Stimulated activated CD8-positive, alpha-beta memory T cell treated with anti-CD3 and anti-CD28 coated beads, Interleukin-15, amount 100 ng/mL, for 48 hours (primary cell): ENCODE results near the gene ADAMTS10.
"Not testable (repeated sequence)": the region's sequence is repeated elsewhere in the genome, so short reads cannot be mapped to it uniquely, and the experiment has no call there.

Experiments used
- DNase-seq, 2 donors: peaks; one replicate each; pipeline ENCODE4 v3.0.0-alpha.2; 2020; ENCODE audit warnings: low read depth in 2 of 2

Gene ADAMTS10

DNA sequence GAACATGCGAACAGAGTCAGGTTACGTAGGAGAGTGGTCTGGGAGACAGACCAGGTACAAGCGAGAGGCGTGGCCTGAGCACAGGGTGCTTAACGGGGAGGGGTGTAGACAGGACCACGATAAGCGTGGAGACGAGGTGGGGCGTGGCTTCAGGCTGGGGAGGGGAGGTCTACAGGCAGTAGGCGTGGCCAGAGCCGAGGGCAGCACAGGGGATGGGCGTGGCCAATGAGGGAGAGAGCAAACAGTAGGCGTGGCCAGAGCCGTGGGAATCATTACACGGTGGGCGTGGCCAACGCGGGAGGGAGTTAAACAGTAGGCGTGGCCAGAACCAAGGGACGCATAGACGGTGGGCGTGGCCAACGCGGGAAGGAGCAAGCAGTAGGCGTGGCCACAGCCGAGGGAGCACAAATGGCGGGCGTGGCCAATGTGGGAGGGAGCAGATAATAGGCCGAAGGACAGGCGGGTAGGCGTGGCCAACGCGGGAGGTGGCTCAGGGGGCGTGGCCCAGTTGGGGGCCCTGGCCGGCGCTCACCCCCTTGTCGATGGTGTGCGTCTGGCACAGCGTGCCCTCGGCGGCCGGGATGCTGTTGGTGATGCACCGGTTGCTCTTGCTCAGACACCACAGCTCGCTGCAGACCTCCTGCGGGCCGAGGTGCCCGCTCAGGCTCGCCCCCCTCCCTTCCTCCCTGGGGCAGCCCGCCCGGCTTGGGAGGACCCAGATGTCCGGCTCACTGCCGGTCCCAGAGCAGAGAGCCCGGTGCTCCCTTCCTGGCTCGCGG is 18.1 kb downstream of the ADAMTS10 start:
- DNase-seq: peak; percentile 86 to 92

GRCh38 chr19:8589177-8589714 is 21.3 kb downstream of the ADAMTS10 start:
- no peak for DNase-seq

DNA sequence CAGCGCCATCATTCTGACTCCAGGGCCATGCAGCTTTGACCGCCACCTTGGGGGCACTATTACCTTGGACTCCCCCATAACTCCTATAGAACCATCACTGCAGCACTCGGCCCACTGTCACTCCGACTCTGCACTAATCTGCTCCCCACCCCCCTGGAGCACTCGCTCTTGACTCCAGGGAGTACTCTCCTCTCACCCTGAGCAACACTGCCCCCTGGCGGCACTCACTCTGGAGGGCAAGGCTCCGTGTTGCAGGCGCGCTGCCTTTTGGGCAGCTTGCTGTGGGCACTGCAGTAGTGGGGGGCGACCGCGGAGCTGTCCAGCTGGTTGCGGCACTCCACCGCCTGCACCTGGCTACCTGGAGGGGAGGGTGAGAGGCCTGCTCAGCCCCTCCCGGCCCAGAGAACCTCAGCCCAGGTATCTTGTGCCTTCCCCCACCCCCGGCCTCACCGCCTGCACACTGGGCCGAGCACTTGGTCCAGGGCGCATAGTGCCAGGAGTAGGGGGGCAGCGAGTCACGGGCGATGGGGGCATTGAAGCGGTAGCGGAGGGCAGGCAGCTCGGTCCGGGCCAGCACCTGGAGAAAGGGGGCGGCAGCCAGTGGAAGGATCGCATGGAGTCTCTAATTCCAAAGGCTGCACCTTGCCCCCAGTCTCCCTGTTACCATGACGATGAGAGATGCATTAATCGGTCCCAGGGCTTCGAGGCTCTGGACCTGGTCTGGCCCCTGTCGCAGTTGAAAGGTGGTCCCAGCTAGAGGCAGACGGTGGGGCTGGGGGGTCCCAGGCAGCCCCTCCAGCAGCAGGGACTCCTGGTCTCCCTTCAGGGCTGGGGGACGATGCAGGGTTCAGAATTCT is 24.4 kb downstream of the ADAMTS10 start:
- DNase-seq: peak in 1 of 2 donors; percentile 46

DNA sequence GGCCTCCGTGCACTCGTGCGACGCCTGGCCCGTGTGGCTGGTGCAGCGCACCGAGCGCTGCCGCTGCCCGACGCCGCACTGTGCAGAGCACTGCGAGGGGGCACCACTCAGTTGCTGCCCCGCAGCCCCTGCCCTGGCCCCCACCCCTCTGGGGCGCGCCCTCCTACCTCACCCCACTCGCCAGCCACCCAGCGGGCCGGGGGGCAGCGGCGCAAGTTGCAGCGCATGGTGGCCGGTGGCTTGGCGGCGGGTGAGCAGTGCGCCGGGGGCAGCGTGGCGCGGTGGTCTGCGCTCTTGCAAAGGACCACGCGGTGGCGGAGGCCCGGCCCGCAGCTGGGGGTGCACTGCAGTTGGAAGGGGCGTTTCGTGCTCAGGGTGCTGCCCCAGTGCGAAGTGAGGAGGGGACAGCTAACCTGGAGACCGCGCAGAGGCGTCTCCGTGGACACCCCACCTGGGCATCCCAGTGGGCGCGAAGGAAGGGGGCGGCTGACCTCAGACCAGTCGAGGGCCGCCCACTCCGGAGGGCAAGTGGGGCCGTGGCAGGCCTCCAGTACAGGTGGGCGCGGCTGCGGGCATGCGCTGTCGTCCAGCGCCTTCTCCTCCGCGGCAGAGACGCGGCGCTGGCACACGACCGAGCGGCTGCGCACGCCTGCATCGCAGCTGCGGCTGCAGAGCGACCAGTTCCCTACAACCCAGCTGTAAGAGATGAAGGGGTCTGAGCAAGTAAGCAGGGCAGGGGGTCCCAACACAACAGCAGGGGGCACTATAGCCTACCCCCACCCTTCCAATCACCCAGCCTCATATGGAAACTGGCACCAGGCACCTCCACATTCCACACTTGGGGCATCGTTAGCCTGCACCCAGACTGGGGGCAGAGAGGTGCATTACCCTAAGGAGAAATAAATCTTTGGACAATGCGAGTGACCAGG is 25.3 kb downstream of the ADAMTS10 start:
- DNase-seq: no peak

DNA sequence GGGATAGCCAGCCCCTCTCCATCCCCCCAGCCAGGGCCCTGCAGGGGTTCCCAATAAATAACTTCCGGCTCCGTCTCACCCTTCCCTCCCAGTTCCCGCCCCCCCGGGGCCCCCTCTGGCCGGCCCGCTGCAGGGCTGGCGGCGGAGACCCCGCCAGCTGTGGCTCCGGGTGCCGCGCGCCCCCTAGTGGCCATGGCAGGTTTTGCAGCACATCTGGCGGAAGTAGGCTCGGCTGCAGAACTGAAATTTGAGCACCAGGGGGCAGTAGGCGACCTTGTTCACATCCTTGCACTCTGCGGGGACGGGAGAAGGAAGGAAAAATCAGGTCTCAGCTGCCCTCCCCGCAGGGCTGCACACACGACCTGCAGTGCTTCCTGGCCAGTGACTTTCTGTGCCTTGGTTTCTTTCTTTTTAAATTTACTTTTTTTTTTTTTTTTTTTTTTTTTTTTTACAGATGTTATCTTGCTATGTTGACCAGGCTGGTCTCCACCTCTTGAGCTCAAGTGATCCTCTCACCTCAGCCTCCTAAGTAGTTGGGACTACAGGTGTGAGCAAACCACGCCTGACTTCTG is 29.7 kb downstream of the ADAMTS10 start:
- DNase-seq: peak; percentile 64 to 65

DNA sequence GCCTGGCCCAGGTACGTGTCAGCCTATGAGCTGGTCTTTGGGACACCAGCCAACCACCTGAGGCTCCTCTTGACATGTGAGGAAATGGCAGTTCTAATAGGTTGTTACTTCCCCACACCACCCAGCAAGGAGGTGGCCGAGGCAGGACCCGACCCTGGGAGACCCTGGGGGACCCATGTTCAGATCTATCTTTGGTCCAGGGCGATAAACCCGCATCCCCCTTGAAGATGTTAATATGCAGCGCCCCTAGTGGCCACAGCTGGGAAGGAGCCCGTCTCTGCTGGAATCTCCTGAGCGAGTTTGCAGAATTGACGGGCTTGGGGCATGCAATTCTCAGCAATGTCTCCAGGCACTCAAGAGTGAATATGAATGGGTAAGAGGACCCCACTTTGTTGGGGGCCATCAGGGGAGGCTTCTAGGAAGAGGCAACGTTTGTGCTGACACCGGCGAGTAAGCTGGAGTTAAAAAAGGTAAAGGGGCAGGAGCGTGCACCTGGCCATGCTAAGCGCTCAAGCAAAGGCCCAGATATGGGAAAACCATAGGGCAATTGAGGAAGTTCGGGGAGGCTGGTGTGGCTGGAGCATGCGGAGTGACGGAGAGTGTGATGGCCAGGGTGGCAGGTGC is 31.8 kb downstream of the ADAMTS10 start:
- peak; percentile 48 to 66 for DNase-seq

- no peak for DNase-seq
Observed at GRCh38 chr19:8577741-8578140, 32.8 kb downstream of the ADAMTS10 start.

DNA sequence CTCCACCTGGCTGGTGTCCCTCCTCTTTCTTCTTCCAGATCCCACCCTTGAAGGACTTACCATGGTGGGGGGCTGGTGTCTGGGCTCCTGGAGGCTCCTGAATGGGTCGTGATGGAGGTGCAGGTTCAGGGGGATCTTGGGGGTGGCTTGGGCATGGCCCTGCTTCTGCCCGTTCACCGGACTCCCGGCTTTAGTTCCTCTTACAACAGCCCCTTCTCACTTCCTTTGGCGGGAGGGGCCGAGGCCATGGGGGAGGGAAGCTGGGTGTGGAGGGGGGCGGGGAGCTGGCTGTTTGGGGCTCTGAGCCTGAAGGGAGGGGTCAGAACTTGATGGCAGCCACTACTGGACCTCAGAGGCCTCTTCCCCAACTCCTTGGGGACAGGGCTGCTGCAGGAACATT is 33.3 kb downstream of the ADAMTS10 start, which contains the start of gene MYO1F:
MYO1F (minus strand) TSS at position 196 of the 400 bp plus-strand sequence; CDS start at position 63, 133 bp downstream.
- DNase-seq: no peak

DNA sequence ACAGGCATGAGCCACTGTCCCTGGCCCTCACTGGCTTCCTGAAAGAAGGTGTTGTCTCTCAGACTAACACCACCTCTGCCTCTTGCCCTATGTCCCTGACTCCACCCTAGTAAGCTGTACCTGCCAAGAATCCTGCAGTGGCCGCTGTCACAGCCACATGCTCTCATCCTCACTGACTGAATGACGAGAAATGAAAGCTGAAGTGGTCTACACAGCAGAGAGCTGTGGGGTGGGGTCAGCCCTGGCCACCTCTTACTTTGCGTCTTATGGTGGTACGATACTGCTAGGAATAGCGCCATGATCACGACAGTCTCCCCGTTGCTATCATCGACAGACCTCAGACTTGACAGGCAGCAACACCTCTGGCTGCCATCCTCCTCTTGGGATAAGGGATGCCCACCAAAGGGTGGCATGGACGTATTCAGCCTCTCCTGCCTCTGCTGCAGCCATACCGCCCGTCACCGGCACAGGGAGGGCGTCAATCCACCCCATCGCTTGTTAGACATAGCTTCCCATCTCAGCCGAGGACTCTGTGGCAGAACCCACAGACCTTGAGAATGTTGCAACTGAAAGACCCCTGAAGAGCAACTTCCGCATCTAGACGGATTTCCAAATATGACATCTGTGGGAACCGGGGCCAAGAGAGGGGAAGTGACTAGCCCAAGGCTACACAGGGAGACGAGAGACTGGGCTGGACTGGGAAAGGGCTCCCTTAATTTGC is 34.1 kb downstream of the ADAMTS10 start:
- no peak for DNase-seq

DNA sequence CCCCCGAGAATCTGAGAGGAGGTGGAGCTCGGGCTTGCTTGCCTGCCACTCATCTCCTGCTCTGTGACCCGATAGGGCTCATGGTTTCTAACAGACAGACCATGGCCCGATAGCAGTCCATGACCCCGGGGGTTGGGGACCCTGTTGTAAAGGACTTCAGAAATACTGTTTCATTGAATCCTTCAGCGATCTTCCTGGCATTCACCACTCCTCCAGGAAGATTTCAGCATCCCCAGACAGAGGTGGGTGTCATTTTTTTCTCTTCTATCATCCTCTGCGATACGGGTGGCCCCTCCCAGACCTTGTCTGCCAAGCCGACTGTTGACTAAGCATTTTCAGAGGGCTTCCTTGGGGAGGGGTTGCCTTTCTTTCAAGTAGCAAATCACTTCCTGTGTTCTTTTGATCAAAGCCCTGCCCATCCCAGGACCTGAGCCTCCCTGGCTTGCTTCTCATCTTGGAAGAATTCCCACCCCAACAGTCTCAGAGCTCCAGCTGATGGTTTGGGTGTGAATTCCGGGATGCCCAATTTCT is 35.0 kb downstream of the ADAMTS10 start:
- no peak for DNase-seq

- DNase-seq: not testable (repeated sequence)
Observed at GRCh38 chr19:8574619-8574922, 35.9 kb downstream of the ADAMTS10 start.

- DNase-seq: no peak
Observed at GRCh38 chr19:8573316-8573715, 37.2 kb downstream of the ADAMTS10 start.

GRCh38 chr19:8571006-8571411 is 39.5 kb downstream of the ADAMTS10 start:
- DNase-seq: no peak

DNA sequence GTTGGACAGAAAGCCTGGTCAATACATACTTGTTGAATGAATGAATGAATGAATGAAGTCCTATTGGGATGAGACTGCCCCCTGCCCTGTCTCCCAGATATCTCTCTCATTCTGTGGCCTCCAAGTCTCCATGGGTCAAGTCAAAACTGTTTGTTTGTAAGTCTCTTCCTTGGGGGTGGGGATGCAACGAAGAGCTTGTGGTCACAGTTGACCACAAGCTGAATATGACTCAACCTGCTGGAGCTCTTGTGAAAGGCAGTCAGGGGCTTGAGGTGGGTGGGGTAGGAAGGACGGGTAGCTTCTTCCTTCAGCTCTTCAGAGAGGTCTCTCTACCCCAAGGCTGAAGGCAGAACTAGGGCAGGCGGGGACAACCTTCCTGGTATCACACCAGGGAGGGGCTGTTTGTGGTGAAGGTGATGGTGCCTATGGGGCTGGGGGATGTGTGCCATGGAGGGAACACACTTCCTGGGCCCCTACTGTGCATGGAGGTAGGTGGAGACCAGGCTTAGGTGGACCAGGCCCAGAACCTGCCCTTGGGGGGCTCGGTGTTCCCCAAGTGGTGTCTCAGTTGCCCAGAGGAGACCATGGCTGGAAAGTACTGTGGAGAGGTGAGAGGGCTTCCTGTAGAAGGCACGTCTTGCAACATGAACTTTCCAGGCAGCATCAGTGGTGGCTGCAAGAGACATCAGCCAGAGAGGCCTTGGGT is 41.3 kb downstream of the ADAMTS10 start:
- DNase-seq: peak; percentile 65 to 70

DNA sequence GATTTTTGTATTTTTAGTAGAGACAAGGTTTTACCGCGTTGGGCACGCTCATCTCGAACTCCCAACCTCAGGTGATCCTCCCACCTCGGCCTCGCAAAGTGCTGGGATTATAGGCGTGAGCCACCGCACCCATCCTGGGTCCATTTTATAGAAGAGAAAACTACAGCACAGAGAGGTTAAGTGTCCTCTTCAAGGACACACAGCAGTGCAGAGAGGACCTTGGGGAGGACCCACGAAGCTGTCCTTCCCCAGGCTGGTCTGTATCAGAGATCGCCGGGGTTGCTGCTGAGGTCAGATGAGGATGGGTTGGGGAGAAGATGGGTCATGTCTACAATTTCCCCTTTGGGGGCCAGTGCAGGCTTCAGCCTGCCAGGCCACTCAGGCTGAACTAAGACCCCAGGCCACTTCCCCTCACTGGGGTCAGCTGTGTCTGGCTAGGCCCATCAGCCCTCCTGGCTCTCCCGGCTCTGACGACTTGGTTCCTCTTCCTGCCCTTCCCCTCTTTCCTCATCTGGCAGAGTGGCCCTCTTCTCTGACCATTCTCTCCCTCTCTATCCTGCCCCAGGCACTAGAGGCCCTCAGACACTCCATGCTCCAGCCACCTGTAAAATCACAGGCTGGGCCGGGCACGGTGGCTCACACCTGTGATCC is 42.9 kb downstream of the ADAMTS10 start:
- DNase-seq: no peak

DNA sequence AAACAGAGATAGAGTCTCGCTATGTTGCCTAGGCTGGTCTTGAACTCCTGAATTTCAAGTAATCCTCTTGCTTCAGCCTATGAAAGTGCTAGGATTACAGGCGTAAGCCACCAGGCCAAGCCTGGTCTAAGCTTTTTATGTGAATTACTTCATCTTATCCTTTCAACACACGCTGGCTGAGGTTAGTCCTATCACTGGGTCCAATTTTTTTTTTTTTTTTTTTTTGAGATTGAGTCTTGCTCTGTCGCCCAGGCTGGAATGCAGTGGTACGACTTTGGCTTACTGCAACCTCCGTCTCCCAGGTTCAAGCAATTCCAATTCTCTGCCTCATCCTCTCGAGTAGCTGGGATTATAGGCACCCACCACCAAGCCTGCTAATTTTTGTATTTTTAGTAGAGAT is 43.7 kb downstream of the ADAMTS10 start:
- DNase-seq: no peak

GRCh38 chr19:8564866-8565265 is 45.6 kb downstream of the ADAMTS10 start:
- DNase-seq: not testable (repeated sequence)

GRCh38 chr19:8561075-8561764 is 49.3 kb downstream of the ADAMTS10 start:
- no peak for DNase-seq
